Esophagus muscularis mucosa (tissue), 3 donors: ENCODE measurements around the gene CLDN4.
"Not testable (repeated sequence)": the region's sequence is repeated elsewhere in the genome, so short reads cannot be mapped to it uniquely, and the experiment has no call there.

Source experiments
- POLR2A ChIP-seq: fragments of 450-650 bp; IDR thresholded peaks from one replicate; pipeline ENCODE4 v1.6.1; 2017; ENCODE audit warnings: antibody characterized with exemption, moderate library complexity, mild to moderate bottlenecking, low read depth
- TF ChIP-seq, protein P1 (sequence below), 3 experiments: fragments of 200-600 bp in 2 of 3; fragments of 450-650 bp in 1 of 3; sonication (generic) in 2 of 3; IDR thresholded peaks; one replicate each; pipeline ENCODE4 v1.5.1; 2017 to 2019; ENCODE audit warnings: antibody characterized with exemption in 3 of 3, mild to moderate bottlenecking in 2 of 3, moderate library complexity in 1 of 3

DNA sequence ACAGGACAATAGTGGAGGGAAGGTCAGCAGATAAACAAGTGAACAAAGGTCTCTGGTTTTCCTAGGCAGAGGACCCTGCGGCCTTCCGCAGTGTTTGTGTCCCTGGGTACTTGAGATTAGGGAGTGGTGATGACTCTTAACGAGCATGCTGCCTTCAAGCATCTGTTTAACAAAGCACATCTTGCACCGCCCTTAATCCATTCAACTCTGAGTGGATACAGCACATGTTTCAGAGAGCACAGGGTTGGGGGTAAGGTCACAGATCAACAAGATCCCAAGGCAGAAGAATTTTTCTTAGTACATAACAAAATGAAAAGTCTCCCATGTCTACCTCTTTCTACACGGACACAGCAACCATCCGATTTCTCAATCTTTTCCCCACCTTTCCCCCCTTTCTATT lies 34.1 kb upstream of the CLDN4 start:
- TF ChIP-seq, protein P1, sequence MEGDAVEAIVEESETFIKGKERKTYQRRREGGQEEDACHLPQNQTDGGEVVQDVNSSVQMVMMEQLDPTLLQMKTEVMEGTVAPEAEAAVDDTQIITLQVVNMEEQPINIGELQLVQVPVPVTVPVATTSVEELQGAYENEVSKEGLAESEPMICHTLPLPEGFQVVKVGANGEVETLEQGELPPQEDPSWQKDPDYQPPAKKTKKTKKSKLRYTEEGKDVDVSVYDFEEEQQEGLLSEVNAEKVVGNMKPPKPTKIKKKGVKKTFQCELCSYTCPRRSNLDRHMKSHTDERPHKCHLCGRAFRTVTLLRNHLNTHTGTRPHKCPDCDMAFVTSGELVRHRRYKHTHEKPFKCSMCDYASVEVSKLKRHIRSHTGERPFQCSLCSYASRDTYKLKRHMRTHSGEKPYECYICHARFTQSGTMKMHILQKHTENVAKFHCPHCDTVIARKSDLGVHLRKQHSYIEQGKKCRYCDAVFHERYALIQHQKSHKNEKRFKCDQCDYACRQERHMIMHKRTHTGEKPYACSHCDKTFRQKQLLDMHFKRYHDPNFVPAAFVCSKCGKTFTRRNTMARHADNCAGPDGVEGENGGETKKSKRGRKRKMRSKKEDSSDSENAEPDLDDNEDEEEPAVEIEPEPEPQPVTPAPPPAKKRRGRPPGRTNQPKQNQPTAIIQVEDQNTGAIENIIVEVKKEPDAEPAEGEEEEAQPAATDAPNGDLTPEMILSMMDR (IDR thresholded peaks at IDR 0.05) = not testable (repeated sequence)
- TF ChIP-seq POLR2A = not testable (repeated sequence)
